ENCODE results near the gene LRRC8A.
A peak's percentile ranks its signal among the peaks of the same experiment; 100 is the strongest.
"Not testable (repeated sequence)": the region's sequence is repeated elsewhere in the genome, so short reads cannot be mapped to it uniquely, and the experiment has no call there.

The LRRC8A gene

DNA sequence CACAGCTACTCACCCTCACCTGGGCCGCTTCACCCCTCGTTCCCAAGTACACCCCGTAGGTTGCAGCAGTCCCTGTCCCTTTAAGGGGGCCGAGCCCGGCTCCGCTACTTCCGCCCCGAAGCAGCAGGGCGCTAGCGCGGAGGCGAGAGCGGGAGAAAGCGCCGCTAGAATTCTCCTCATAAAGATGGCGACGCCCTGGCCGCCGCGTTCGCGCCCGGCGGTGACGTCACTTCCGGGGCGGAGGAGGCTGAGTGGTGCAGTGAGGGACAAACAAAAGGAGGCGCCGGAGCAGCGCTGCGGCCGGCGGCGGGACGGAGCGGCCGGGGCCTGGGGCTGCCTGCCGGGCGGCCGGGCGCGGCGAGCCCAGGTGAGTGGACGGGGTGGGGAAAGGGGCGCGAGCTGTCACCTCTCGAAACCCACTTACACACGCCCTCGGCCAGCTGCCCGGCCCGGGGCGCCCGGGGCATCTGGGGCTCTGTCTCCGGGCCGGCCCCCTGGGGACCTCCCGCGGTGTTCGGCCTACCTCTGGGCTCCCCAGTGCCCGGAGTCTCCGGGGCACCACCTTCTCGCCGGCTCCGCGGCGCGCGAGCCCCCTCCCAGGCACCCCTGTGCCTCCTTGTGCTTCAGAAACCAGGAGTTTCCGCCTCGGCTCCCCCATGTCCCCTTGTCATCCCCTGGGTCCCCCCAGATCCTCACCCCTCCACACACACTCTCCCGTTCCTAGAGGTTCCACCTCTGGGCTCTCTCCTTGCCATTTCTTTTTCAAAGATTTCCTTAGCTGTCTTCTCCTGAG is at the start of gene LRRC8A, which contains the start of gene KYAT1:
Gene LRRC8A (plus strand): TSS at position 250 of the 793 bp plus-strand sequence. CDS start 25,032 bp downstream, outside the sequence.
Gene KYAT1 (minus strand): TSS at position 67 of the 793 bp plus-strand sequence. CDS start 36,545 bp downstream, outside the sequence.
- DNase-seq (ENCODE audit: low read depth): peak; percentile 92

DNA sequence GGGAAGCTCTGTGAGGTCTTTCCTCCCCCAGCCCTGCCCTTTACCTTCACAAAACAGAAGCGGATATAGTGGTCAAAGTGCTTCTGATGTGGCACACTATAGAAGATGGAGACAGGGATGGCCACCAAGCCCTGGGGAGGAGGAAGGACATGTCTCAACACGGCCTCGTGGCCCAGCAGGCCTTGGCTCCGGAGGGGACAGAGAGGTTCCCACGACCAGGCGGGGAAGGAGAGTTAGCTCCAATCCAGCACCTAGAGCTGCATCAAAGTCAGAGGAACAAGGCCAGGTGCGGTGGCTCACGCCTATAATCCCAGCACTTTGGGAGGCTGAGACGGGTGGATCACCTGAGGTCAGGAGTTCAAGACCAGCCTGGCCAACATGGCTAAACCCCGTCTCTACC is 48.2 kb upstream of the LRRC8A start:
- DNase-seq (ENCODE audit: low read depth): no peak

DNA sequence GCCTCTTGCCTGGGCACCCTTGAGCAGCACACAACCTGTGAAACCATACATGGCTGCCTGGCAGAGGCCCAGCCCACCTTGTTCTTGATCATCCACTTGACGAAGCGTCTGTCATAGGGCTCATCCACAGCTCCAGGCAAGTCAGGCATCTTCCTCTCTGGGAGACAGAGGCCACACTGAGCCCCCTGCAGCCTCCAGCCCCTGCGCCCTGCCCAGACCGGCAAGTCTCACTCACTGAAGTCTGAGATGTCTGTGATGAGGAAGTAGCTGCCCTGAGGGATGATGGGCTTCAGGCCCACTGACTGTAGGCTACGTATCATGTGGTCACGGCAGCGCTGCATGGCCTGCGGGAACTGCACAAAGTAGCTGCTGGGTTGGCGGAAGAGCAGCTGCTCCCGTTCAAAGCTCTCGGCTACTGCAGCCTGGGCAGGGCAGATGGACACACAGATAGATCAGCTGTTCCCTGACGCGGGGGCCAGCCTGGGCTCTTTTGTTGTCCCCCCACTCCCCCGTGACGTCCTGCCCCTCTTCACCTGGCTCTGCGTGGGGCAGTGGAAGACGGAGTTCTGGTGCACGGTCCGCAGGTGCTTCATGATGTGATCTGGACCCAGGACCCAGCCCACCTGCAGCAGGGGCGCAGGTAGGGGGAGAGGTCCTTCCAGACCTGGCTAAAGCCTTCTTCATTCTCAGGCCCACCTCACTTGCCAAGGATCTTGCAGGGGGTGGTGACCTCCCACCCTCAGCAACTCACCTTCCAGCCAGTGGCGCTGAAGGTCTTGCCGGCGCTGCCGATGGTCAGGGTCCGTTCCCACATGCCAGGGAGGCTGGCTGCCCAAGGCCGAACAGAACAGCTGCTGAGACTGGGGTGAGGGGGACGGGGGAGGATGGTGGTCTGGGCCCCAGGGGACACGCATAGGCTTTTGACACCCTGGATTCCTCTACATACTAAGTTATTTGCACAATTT is 46.4 kb upstream of the LRRC8A start:
- DNase-seq (ENCODE audit: low read depth): no peak

DNA sequence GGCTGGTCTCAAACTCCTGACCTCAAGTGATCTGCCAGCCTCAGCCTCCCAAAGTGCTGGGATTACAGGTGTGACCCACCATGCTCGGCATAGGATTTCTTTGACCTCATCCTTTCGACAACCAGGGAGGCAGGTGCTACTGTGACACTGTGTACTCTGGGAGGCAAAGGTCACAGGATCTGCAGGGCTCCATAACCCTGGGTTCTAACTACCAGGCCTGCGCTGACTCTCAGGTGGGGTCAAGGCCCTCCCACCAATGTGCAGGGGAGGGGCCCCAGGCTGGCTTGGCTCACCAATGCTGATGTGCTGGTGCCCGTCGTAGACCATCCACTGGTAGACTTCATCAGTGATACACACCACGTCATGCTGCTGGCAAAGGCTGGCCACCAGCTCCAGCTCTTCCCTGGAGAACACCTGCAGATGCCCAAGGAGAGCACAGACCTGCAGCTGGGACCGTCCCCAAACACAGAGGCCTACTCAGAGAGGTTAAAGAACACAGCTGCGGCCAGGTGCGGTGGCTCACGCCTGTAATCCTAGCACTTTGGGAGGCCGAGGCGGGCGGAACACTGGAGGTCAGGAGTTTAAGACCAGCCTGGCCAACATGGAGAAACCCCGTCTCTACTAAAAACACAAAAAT is 45.3 kb upstream of the LRRC8A start:
- DNase-seq (ENCODE audit: low read depth): no peak

DNA sequence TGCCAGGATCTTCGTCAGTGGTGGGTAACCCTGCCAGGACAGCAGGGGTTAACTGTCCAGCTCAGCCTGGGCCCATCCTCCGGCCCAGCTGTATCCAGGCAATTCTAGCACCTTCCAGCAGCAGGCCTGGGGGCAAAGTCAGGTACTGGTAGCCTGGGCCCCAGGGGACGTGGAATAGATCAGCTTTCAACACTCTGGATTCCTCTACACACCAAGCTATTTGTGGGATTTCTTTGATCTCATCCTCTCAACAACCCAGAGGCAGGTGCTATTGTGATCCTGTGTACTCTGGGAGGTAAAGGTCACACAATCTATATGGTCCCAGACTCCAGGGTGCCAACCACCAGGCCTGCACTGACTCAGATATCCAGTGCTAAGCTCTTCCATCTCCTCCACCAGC is 43.6 kb upstream of the LRRC8A start:
- no peak for DNase-seq (ENCODE audit: low read depth)

DNA sequence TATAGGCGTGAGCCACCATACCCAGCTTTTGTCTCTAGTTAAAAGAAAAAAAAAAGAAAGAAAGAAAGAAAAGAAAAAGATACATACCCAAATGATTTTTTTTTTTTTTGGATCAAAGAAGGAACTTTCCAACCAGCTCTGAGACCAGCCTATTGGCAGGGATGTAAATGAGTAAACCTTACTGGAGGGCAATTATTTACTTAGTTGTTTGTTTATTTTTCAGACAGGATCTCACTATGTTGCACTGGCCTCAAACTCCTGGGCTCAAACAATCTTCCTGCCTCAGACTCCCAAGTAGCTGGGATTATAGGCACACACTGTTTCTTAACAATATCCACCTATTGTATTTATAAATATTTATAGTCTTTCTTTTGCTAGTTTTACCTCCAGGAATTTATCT is 41.4 kb upstream of the LRRC8A start:
- DNase-seq (ENCODE audit: low read depth): no peak

DNA sequence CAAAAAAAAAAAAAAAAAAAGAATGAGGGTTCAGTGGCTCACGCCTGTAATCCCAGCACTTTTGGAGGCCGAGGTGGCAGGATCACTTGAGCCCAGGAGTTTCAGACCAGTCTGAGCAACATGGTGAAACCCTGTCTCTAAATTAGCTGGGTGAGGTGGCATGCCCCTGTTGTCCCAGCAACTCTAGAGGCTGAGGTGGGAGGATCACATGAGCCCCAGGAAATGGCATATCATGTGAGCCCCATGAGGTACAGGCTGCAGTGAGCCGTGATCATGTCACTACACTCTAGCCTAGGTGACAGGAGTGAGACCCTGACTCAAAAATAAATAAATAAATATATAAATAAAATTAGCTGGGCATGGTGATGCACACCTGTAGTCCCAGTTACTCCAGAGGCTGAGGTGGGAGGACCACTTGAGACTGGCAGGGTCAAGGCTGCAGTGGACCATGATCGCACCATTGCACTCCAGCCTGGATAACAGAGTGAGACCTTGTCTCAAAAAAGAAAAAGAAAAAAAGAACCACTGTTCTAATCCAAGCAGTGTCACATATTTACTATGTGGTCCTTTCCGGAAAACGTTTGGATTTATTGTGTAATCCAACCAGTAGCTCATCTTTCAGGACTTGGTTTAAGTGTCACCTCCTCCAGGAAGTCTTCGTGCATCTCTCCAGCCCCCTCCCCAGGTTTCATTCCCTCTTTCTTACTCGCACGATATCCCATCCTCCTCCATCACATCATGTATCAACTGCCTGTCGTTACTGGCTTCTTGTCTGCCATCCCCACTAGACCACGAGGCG is 40.0 kb upstream of the LRRC8A start:
- DNase-seq (ENCODE audit: low read depth): no peak

DNA sequence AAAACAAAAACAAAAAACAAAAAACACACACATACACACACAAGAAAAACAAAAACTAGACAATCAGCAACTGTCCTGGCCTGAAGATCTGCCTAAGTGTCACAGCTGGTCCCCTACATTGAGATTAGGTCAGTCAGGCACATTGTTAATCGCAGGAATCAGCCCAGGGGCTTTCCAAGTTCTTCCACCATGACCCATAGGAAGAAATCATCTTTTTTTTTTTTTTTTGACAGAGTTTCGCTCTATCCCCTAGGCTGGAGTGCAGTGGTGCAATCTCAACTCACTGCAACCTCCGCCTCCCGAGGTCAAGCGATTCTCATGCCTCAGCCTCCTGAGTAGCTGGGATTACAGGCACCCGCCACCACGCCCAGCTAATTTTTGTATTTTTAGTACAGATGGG is 38.8 kb upstream of the LRRC8A start:
- not testable (repeated sequence) for DNase-seq (ENCODE audit: low read depth)

DNA sequence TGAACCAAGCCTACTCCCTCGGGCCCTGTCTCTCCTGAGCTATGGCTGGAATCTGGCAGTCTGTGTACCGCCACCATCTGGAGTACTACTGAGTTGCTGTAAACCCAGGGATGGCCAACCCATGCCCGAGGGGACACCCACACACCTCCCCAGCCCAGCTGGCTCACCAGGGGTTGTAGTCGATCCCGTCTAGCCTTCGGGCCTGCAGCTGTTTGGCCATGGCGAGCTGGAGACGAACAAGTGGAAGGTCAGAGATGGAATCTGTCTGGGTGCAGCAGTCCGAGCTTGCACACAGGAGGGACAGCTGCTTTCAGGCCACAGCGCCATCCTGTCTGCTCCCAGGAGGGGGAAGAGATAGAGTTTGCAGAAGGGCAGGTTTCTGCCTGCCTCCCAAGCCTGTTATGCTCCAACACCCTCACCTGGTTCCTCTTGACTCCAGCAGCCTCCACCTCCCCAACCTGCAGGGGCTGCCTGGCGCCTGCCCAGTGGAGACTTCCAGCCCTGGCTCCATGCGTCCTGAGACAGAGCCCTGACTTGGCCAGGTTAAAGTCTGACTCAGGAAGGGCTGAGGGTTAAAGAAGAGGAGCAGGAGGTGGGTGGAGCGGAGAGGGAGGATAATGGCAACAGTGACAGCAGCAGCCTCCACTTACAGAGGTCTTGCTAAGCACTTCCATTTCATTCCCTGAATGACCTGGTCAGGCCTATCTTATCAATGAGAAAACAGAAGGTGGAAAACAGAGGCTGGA is 36.6 kb upstream of the LRRC8A start:
- no peak for DNase-seq (ENCODE audit: low read depth)

DNA sequence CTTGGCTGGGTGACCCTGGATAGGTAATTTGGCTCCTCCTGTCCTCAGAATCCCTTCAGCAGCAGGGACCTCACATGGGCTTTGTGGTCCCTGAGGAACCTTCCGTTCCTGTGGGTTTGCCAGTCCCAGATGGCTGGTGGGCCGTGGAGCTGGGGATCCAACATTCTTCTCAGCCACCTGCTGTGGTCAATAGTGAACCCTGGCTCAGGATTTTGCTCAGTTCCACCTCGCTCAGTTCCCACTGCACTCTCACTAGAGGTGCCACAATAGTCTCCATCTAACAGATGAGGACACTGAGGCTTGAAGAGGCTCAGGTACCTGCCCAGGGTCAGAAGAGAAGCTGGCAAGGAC is 35.3 kb upstream of the LRRC8A start:
- no peak for DNase-seq (ENCODE audit: low read depth)

DNA sequence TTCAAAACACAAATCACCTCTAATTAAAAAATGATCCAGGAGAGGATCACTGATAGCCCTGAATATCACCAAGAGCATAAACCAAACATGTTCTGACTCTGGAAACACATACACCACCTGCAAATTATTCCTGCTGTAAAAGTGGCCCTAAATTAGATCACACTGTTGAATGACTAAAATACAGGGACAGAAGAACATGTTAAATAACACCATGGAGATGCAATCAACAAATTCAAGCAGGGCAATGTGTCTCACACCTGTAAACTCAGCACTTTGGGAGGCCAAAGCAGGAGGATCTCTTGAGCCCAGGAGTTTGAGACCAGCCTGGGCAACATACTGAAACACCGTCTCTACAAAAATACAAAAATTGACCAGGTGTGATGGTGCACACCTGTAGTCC is 34.1 kb upstream of the LRRC8A start:
- DNase-seq (ENCODE audit: low read depth): no peak

DNA sequence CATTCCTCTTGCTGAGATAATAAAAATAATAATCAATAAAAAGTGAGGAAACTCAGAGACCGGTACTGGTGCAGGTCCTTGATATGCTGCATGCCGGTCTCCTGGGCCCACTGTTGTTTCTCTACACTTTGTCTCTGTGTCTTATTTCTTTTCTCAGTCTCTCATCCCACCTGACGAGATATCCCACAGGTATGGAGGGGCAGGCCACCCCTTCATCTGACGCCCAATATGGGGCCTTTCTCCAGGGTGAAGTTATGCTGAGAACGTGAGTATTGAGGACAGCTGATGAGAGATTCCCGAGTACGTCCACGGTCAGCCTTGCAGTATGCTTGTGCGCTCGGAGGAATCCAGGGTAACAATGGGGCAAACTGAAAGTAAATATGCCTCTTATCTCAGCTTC is 30.9 kb upstream of the LRRC8A start:
- DNase-seq (ENCODE audit: low read depth): not testable (repeated sequence)

DNA sequence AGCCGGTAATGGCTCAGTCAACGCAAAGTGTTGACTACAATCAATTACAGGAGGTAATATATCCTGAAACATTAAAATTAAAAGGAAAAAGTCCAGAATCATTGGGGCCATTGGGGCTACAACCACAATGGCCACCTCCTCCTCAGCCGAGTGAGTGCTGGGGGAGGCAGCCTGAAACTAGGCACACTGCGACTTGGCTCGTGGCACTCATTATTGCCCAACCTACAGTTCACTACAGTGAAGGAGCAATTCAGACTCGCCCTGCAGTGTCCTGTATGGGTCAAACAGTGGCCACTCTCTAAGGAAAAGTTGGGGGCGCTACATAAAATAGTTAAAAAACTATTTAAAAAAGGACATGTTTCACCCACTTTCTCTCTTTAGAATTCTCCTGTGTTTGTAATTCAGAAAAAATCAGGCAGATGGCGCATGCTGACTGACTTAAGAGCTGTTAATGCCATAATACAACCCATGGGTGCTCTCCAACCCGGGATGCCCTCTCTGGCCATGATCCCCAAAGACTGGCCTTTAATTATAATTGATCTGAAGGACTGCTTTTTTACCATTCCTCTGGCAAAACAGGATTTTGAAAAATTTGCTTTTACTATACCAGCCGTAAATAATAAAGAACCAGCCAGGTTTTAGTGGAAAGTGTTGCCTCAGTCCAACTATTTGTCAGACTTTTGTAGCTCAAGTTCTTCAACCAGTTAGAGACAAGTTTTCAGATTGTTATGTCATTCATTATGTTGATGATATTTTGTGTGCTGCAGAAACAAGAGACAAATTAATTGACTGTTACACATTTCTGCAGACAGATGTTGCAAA is 29.9 kb upstream of the LRRC8A start:
- peak; percentile 53 for DNase-seq (ENCODE audit: low read depth)

DNA sequence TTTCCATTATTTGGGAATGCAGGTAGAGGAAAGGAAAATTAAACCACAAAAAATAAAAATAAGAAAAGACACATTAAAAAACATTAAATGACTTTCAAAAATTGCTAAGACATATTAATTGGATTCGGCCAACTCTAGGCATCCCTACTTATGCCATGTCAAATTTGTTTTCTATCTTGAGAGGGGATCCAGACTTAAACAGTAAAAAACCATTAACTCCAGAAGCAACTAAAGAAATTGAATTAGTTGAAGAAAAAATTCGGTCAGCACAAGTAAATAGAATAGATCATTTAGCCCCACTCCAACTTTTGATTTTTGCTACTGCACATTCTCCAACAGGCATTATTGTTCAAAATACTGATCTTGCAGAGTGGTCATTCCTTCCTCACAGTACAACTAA is 29.3 kb upstream of the LRRC8A start:
- DNase-seq (ENCODE audit: low read depth): not testable (repeated sequence)

DNA sequence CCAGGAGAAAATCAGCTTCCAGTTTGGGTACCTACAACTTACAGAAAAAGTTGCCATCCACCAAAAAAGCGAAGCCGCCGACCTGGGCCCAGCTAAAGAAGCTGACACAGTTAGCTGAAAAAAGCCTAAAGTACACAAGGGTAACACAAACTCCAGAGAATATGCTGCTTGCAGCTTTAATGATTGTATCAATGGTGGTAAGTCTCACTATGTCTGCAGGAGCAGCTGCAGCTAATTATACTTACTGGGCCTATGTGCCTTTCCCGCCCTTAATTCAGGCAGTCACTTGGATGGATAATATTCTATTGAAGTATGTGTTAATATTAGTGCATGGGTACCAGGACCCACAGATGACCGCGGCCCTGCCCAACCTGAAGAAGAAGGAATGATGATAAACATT is 27.5 kb upstream of the LRRC8A start:
- DNase-seq (ENCODE audit: low read depth): not testable (repeated sequence)

DNA sequence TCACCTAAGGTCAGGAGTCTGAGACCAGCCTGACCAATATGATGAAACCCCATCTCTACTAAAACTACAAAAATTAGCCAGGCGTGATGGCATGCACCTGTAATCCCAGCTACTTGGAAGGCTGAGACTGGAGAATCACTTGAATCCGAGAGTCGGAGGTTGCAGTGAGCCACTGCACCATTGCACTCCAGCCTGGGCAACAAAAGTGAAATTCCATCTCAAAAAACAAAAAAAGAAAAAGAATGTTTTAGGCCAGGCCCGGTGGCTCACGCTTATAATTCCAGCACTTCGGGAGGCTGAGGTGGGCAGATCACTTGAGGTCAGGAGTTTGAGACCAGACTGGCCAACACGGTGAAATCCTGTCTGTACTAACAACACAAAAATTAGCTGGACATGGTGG is 23.5 kb upstream of the LRRC8A start:
- DNase-seq (ENCODE audit: low read depth): not testable (repeated sequence)

DNA sequence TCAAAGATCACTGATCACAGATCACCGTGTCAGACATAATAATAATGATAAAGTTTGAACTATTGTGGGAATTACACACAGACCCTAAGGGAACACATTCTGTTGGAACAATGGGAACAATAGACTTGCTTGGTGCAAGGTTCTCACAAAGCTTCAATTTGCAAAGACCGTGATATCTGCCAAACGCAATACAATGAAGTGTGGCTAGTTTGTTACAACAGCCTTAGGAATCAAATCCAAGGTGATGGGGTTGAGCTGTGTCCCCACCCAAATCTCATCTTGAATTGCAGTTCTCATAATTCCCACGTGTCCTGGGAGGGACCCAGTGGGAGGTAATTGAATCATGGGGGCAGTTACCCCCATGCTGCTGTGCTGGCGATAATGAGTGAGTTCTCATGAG is 21.0 kb upstream of the LRRC8A start:
- DNase-seq (ENCODE audit: low read depth): no peak

DNA sequence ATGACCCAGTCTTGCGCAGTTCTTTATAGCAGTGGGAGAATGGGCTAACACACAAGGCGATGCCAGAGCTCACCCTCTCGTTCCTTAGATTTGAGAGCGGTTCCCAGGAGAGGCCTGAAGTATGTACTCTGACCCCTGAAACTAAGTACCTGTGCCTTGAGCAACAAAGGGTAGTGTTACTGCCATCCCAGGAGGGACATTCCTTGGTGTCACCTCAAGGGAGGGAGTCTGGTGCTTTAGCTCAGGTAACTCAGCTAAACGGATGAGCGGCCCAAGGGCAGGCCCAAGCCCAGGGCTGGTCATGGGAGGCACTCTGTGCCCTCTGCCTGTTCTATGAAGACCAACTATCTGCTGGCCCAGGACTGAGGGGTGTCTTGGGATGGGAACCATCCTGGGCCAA is 20.4 kb upstream of the LRRC8A start:
- DNase-seq (ENCODE audit: low read depth): no peak

DNA sequence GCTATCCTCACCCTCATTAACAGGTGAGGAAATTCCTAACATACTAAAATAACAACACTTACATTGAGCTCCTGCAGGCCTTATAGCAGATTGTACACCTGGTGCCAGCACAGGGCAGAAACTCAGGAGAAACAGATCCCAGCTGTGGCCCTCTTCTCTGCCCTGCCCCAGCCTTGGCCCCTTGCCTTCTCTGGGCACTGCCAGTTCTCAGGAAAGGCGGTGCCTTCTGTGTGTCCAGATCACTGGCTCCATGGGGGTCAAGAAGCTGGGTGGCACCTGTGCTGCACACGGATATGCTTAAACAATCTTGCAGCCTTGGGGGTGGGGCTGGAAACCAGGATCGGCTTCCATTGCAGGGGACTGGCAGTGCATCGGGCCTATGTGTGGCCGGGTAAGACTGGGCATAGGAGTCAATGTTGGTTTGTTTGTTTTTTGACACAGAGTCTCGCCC is 19.5 kb upstream of the LRRC8A start:
- DNase-seq (ENCODE audit: low read depth): no peak

DNA sequence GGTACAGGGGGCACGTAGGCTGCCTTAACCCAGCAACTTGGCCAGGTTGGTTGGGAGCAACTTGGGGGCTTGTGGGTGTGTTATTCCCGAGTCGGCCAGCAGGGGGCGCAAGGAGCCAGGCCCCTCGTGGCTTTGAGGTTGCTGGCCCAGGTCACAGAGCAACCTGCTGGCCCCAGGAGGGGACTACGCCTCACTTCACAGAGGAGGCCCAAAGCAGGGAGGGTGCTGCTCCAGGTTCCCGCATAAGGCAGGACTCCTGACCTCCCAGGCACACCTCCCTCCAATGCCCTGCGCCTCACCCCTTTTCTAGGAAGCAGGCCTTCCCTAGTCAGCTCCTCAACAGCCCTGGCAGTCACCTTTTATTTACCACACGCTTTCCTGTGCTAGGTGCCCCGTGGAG is 18.3 kb upstream of the LRRC8A start:
- DNase-seq (ENCODE audit: low read depth): peak; percentile 31
